ENCODE results near the gene CLEC4E. TPM values are rescaled to one million over a fixed set of nuclear protein-coding genes. Genes with fewer than 3 reads are reported as not detected.
"Not testable (repeated sequence)": the region's sequence is repeated elsewhere in the genome, so short reads cannot be mapped to it uniquely, and the experiment has no call there.

CLEC4E gene
- total RNA-seq, 2 experiments from 2014 or later: not detected

- H3K9me3 Mint-ChIP-seq (ENCODE audit: low read depth); CTCF ChIA-PET; intact Hi-C loops (cut with DNase I, micrococcal nuclease); H3K4me1 Mint-ChIP-seq; H3K4me3 Mint-ChIP-seq; ATAC-seq; POLR2A ChIA-PET; H3K36me3 Mint-ChIP-seq (ENCODE audit: low read depth); H3K27ac Mint-ChIP-seq: not testable (repeated sequence)
- H3K27me3 Mint-ChIP-seq: peaks cover 31% of the 10 kb centered on the region
- peak; percentile 17 for DNase-seq
Measured at GRCh38 chr12:8537820-8538219, 2.9 kb downstream of the CLEC4E start.

DNA sequence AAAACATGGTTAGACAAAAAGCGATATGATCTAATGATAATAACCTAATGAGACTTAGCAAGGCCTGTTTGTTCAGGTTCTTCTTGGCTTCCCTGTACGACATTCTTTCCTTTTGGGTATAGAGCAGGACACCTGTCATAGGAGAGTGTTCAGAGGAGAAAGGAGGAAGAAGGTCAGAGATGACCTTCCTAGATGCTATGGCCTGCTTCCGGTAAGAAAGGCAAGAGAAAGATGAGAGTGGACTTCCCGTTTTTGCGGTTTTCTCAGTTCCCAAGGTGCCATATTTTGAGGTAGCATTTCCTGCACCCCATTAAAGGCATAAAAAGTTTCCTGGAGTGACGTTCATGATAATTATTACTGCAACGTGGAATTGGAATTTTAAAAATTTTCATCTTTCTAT, 8.7 kb downstream of the CLEC4E start:
- Mint-ChIP-seq H3K4me1 (no peaks in the 10 kb centered on the region), H3K27me3 (peaks cover 17% of the 10 kb centered on the region), H3K27ac (no peak overlapping the region), H3K9me3 (ENCODE audit: low read depth) (no peaks in the 10 kb centered on the region), H3K36me3 (ENCODE audit: low read depth) (no peaks in the 10 kb centered on the region), H3K4me3 (no peak overlapping the region)
- ATAC-seq (no peak), DNase-seq (no peak)
- ChIA-PET POLR2A (no interaction called here), CTCF (no interaction called here)
- intact Hi-C loops (cut with DNase I, micrococcal nuclease): no loop called here

DNA sequence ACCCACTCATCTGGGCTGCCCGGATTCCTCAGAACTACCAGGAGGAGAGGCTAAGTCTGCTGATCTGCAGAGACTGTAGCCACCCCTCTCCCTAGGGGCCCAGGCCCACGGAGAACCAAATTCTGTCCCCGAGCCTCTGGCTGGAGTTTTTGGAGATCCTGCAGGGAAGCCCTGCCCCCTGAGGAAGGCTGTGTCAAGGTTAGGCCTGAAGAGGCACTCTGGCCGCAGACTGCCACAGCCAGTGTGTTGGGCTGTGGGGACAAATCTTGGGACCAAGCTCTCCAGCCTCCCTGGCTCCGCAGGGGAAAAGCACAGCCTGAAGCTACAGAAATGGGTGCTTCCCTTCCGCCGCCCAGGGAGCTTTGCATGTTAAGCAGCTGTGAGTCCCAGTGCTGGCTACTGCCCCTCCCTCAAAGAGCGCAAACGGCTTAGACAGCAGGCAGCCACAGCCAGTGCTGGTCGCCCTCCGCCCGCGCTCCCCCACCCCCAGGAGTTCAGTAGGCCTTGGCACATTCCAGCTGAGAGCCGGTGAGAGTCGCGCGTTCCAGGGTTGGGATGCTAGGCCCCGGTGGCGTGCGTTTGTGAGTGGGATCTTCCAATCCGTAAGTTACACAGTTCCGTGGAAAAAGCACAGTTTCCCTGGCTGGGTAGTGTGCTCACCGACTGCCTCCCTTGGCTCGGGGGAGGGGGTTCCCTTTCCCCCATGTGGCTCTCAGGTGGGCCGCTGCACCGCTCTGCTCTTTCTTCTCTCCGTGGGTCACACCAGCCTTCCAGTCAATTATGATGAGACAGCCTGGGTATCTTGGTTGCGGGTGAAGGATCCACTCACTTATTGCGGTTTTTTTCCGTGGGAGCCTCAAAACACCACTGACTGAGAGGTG, 13.2 kb downstream of the CLEC4E start:
- H3K27ac Mint-ChIP-seq: no peak overlapping the region

DNA sequence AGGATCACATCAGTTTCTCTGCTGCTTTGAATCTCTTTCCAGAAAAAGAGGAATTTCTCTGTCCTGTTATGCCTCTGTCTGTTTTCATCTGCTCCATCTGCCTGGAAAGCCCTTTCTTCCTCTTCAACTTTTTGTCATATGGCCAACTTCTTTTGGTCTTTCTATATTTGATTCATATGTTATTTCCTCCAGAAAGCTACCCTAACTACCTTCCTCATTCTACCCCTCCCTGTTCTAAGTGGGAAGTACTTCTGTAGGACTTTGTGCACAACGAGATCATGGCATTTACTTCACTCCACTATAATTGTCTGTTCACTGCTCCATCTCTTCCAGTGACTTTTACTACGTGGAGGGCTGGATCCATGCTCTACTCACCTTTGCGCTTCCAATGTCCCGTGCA, 21.5 kb downstream of the CLEC4E start:
- Mint-ChIP-seq H3K4me3 (no peak overlapping the region), H3K27ac (no peak overlapping the region), H3K27me3 (peaks cover 32% of the 10 kb centered on the region), H3K9me3 (ENCODE audit: low read depth) (no peaks in the 10 kb centered on the region), H3K36me3 (ENCODE audit: low read depth) (no peaks in the 10 kb centered on the region), H3K4me1 (no peaks in the 10 kb centered on the region)
- ATAC-seq (no peak), DNase-seq (no peak)
- POLR2A ChIA-PET: no interaction called here
- intact Hi-C loops (cut with DNase I, micrococcal nuclease): no loop called here
- CTCF ChIA-PET: no interaction called here

More for the DNA sequence above, 13.2 kb downstream of the CLEC4E start:
- ChIA-PET POLR2A (no interaction called here), CTCF (no interaction called here)
- no peaks in the 10 kb centered on the region for H3K36me3 Mint-ChIP-seq (ENCODE audit: low read depth)
- no peak for ATAC-seq
- no peak overlapping the region for H3K4me3 Mint-ChIP-seq
- H3K4me1 Mint-ChIP-seq: no peaks in the 10 kb centered on the region
- peaks cover 26% of the 10 kb centered on the region for H3K27me3 Mint-ChIP-seq
- DNase-seq: no peak
- intact Hi-C loops (cut with DNase I, micrococcal nuclease): no loop called here
- no peaks in the 10 kb centered on the region for H3K9me3 Mint-ChIP-seq (ENCODE audit: low read depth)

GRCh38 chr12:8517971-8518370, 22.7 kb downstream of the CLEC4E start:
- ATAC-seq: no peak
- no peak overlapping the region for H3K4me3 Mint-ChIP-seq
- intact Hi-C loops (cut with DNase I, micrococcal nuclease): no loop called here
- H3K9me3 Mint-ChIP-seq (ENCODE audit: low read depth): no peaks in the 10 kb centered on the region
- H3K4me1 Mint-ChIP-seq: no peaks in the 10 kb centered on the region
- H3K27ac Mint-ChIP-seq: no peak overlapping the region
- CTCF ChIA-PET: interaction anchor here (0.9 kb wide), 1 partner anchor 12 kb away, joined by 3 read pairs; no protein-coding TSS in a partner anchor
- DNase-seq: no peak
- no peaks in the 10 kb centered on the region for H3K36me3 Mint-ChIP-seq (ENCODE audit: low read depth)
- peaks cover 29% of the 10 kb centered on the region for H3K27me3 Mint-ChIP-seq
- POLR2A ChIA-PET: no interaction called here

GRCh38 chr12:8513256-8513655, 27.4 kb downstream of the CLEC4E start, which contains the start of gene CLEC4D:
Gene CLEC4D, plus strand, starts transcription at chr12:8513503. Its CDS starts 230 bp downstream, at chr12:8513733.
- Mint-ChIP-seq H3K36me3 (ENCODE audit: low read depth) (no peaks in the 10 kb centered on the region), H3K27me3 (peaks cover 18% of the 10 kb centered on the region), H3K4me3 (no peak within 1 kb of the TSS), H3K27ac (no peak within 1 kb of the TSS), H3K4me1 (no peaks in the 10 kb centered on the region), H3K9me3 (ENCODE audit: low read depth) (no peaks in the 10 kb centered on the region)
- no peak for ATAC-seq
- POLR2A ChIA-PET: no interaction called here
- DNase-seq: no peak
- CTCF ChIA-PET: interaction anchor here (1.6 kb wide), 1 partner anchor 13 kb away, joined by 3 read pairs; no protein-coding TSS in a partner anchor
- intact Hi-C loops (cut with DNase I, micrococcal nuclease): no loop called here

DNA sequence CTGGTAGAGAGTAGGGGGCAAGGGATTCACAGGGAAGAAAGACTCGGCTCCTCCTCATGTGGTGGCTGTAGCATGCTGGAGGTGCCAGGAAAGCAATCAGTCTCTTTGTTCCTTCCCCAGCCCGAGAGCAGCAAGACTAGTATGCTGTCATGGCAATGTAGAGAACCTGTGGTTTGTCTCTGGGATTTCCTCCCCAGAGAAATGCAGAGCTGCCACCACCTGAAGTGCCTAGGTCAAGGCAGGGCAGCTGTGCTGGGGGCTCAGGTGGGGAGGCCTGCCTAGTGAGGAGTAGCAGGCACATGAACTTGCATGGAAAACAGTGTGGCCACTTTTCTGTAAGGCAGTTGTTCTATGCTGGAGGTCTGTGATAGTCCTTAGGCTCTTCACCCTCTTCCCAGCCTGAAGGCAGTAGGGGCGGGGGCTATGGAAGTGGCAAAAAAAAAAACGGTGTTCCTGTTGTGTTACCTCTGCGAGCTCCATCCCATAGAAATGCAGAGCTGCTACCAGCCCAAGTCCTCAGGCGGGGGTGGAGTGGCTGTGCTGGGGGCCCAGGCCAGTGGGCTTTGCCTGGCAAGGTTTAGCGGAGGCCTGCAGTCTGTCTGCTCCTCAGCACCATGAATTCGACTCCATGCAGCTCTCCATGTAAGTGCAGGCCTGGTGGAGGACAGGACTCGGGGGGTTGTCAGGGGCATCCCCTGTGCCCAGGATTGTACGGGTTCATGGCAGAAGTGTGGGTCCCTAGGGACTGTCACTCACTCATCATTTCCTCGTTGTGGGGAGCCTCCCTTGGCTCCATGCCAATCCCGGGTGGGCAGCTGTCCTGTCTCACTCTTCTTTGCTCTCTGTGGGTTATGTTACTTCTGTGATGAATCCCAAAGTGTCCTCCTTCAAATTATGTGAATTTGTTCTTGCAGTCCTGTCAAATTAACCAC, 31.5 kb downstream of the CLEC4E start:
- Mint-ChIP-seq H3K27me3 (peaks cover 8% of the 10 kb centered on the region), H3K27ac (no peak overlapping the region), H3K4me3 (no peak overlapping the region), H3K36me3 (ENCODE audit: low read depth) (no peaks in the 10 kb centered on the region), H3K4me1 (no peaks in the 10 kb centered on the region), H3K9me3 (ENCODE audit: low read depth) (no peaks in the 10 kb centered on the region)
- CTCF ChIA-PET: no interaction called here
- no peak for ATAC-seq
- no peak for DNase-seq
- intact Hi-C loops (cut with DNase I, micrococcal nuclease): no loop called here
- POLR2A ChIA-PET: no interaction called here

DNA sequence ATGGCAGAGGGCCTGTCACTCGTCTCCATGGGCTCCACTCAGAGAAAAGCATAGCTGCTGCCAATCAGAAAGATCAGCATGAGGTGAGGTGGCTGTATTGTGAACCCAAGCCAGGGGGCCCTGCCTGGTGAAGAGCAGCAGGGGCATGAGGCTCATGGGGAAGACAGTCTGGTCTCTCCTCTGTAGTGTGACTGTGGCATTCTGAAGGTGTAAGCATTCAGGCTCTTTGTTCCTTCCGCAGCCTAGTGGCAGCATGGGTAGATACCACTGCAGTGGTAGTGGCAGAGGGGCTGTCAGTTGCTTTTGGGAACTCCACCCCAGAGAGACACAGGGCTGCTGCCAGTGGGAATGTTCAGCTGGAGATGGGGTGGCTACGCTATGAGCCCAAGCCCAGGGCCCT, 32.5 kb downstream of the CLEC4E start:
- Mint-ChIP-seq H3K27ac (no peak overlapping the region), H3K9me3 (ENCODE audit: low read depth) (no peaks in the 10 kb centered on the region), H3K27me3 (peaks cover 4% of the 10 kb centered on the region), H3K36me3 (ENCODE audit: low read depth) (no peaks in the 10 kb centered on the region), H3K4me3 (no peak overlapping the region), H3K4me1 (no peaks in the 10 kb centered on the region)
- ChIA-PET POLR2A (interaction anchor here (0.7 kb wide), 1 partner anchor 15 kb away, joined by 4 read pairs; no protein-coding TSS in a partner anchor), CTCF (no interaction called here)
- DNase-seq (no peak), ATAC-seq (no peak)
- intact Hi-C loops (cut with DNase I, micrococcal nuclease): no loop called here

- no peaks in the 10 kb centered on the region for H3K9me3 Mint-ChIP-seq (ENCODE audit: low read depth)
- no peak for ATAC-seq
- ChIA-PET POLR2A (no interaction called here), CTCF (no interaction called here)
- intact Hi-C loops (cut with DNase I, micrococcal nuclease): no loop called here
- H3K4me3 Mint-ChIP-seq: no peak overlapping the region
- H3K27ac Mint-ChIP-seq: no peak overlapping the region
- no peaks in the 10 kb centered on the region for H3K4me1 Mint-ChIP-seq
- H3K36me3 Mint-ChIP-seq (ENCODE audit: low read depth): no peaks in the 10 kb centered on the region
- peaks cover 2% of the 10 kb centered on the region for H3K27me3 Mint-ChIP-seq
- no peak for DNase-seq
Measured at GRCh38 chr12:8507596-8507995, 33.1 kb downstream of the CLEC4E start.

DNA sequence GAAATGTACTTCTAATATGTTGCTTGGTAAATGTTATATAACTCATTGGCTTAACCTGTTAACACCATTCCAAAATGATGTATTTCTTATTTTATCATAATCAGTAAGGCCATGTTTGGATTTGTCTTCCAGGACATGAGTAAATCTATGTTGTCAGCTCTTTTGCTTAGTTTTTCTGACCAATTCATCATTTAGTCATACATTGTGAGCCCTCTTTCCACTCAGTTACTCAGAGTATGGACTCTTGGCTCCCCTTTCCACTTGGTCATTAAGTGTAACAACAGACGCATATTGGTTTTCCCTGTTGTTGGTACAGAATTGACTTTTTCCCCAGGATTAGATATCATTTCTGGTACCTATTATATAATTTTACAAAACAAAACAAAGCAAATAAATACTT, 36.4 kb downstream of the CLEC4E start:
- no peaks in the 10 kb centered on the region for H3K9me3 Mint-ChIP-seq (ENCODE audit: low read depth)
- no peak for DNase-seq
- no peak overlapping the region for H3K27ac Mint-ChIP-seq
- H3K36me3 Mint-ChIP-seq (ENCODE audit: low read depth): no peaks in the 10 kb centered on the region
- peaks cover 4% of the 10 kb centered on the region for H3K4me1 Mint-ChIP-seq
- CTCF ChIA-PET: no interaction called here
- POLR2A ChIA-PET: no interaction called here
- intact Hi-C loops (cut with DNase I, micrococcal nuclease): no loop called here
- H3K27me3 Mint-ChIP-seq: peaks cover 2% of the 10 kb centered on the region
- H3K4me3 Mint-ChIP-seq: no peak overlapping the region
- ATAC-seq: no peak

DNA sequence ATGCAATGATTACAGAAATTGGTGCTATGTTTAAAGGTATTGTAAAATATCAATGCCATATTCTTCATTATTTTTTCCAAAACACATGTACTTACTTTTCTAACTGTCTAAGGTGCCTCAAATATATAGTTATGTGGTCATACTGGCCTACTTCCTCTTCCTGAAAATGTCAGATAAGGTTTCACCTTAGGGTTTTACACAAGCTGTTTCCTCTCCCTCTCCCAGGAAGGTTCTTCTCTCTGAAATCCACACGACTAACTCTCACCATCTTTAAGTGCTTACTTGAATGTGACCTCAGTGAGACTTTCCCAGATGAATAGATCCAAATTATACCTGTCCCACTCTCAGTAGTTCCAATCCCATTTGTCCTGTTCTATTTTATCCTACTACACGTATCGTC, 39.0 kb downstream of the CLEC4E start:
- no peaks in the 10 kb centered on the region for H3K9me3 Mint-ChIP-seq (ENCODE audit: low read depth)
- DNase-seq (no peak), ATAC-seq (no peak)
- intact Hi-C loops (cut with DNase I, micrococcal nuclease): no loop called here
- peaks cover 13% of the 10 kb centered on the region for H3K27me3 Mint-ChIP-seq
- ChIA-PET CTCF (interaction anchor here (1.2 kb wide), 1 partner anchor 112 kb away, joined by 4 read pairs; no protein-coding TSS in a partner anchor), POLR2A (no interaction called here)
- H3K36me3 Mint-ChIP-seq (ENCODE audit: low read depth): no peaks in the 10 kb centered on the region
- H3K4me1 Mint-ChIP-seq: peaks cover 4% of the 10 kb centered on the region
- no peak overlapping the region for H3K4me3 Mint-ChIP-seq
- H3K27ac Mint-ChIP-seq: no peak overlapping the region

GRCh38 chr12:8499616-8500015, 41.1 kb downstream of the CLEC4E start:
- Mint-ChIP-seq H3K4me1 (peaks cover 4% of the 10 kb centered on the region), H3K4me3 (no peak overlapping the region), H3K36me3 (ENCODE audit: low read depth) (no peaks in the 10 kb centered on the region), H3K9me3 (ENCODE audit: low read depth) (no peaks in the 10 kb centered on the region), H3K27ac (no peak overlapping the region), H3K27me3 (peaks cover 17% of the 10 kb centered on the region)
- ATAC-seq: no peak
- ChIA-PET POLR2A (no interaction called here), CTCF (no interaction called here)
- intact Hi-C loops (cut with DNase I, micrococcal nuclease): no loop called here
- DNase-seq: no peak

All from activated CD4-positive, alpha-beta T cell treated with anti-CD3 and anti-CD28 coated beads for 36 hours (primary cell).